Activated gamma-delta T cell treated with anti-CD3 and anti-CD28 coated beads, Interleukin-2, amount 50 U/mL, for 16 hours (primary cell): ENCODE measurements around the gene RAI14.
"Not testable (repeated sequence)": the region's sequence is repeated elsewhere in the genome, so short reads cannot be mapped to it uniquely, and the experiment has no call there.

Experiments used
- DNase-seq: peaks from one replicate; pipeline ENCODE4 v3.0.0-alpha.2; 2020; ENCODE audit warnings: low read depth

RAI14 gene

GRCh38 chr5:34820593-34820992 lies 164.5 kb downstream of the RAI14 start:
- no peak for DNase-seq

GRCh38 chr5:34822956-34823715 lies 167.0 kb downstream of the RAI14 start:
- DNase-seq: no peak

GRCh38 chr5:34826347-34826746 lies 170.2 kb downstream of the RAI14 start:
- no peak for DNase-seq

- no peak for DNase-seq
Measured at GRCh38 chr5:34827588-34828506, 171.7 kb downstream of the RAI14 start.

- DNase-seq: not testable (repeated sequence)
Measured at GRCh38 chr5:34830827-34831226, 174.7 kb downstream of the RAI14 start.

- no peak for DNase-seq
Measured at GRCh38 chr5:34831303-34831702, 175.2 kb downstream of the RAI14 start.

GRCh38 chr5:34832568-34832967 lies 176.4 kb downstream of the RAI14 start:
- DNase-seq: no peak

GRCh38 chr5:34833090-34833489 lies 177.0 kb downstream of the RAI14 start:
- no peak for DNase-seq

- no peak for DNase-seq
Measured at GRCh38 chr5:34833976-34834793, 178.1 kb downstream of the RAI14 start.

GRCh38 chr5:34834794-34835089 lies 178.6 kb downstream of the RAI14 start:
- DNase-seq: no peak

GRCh38 chr5:34835664-34836063 lies 179.5 kb downstream of the RAI14 start:
- DNase-seq: no peak

- peak; percentile 81 for DNase-seq
Measured at GRCh38 chr5:34838785-34839714, 182.9 kb downstream of the RAI14 start, which contains the start of gene TTC23L. Gene TTC23L, plus strand, starts transcription at chr5:34839164. Its CDS starts 1,508 bp downstream, at chr5:34840672.

- DNase-seq: no peak
Measured at GRCh38 chr5:34841816-34842215, 185.7 kb downstream of the RAI14 start.

- no peak for DNase-seq
Measured at GRCh38 chr5:34842554-34842953, 186.4 kb downstream of the RAI14 start.

GRCh38 chr5:34843497-34843896 lies 187.4 kb downstream of the RAI14 start:
- DNase-seq: no peak

GRCh38 chr5:34844106-34844505 lies 188.0 kb downstream of the RAI14 start:
- DNase-seq: no peak

- DNase-seq: no peak
Measured at GRCh38 chr5:34844999-34845398, 188.9 kb downstream of the RAI14 start.

- no peak for DNase-seq
Measured at GRCh38 chr5:34847056-34847455, 190.9 kb downstream of the RAI14 start.

- no peak for DNase-seq
Measured at GRCh38 chr5:34847552-34847951, 191.4 kb downstream of the RAI14 start.

- DNase-seq: no peak
Measured at GRCh38 chr5:34848230-34848629, 192.1 kb downstream of the RAI14 start.

- DNase-seq: no peak
Measured at GRCh38 chr5:34849253-34849652, 193.1 kb downstream of the RAI14 start.
